Measurements from ENCODE around the gene CWF19L2. TPM values are rescaled to one million over a fixed set of nuclear protein-coding genes. Genes with fewer than 3 reads are reported as not detected.
"Not testable (repeated sequence)": the region's sequence is repeated elsewhere in the genome, so short reads cannot be mapped to it uniquely, and the experiment has no call there.

CWF19L2 gene
- total RNA-seq, 4 donors from 2014 or later, result 11.8 to 18.5 (median 16.4) TPM

- no peak overlapping the region for H3K4me3 ChIP-seq (ENCODE audit: low read depth, poor library complexity, severe bottlenecking)
- 60 to 61% methylated on average over 1 of the region's 1 CpG for WGBS, 2 donors
- no peak for DNase-seq (ENCODE audit: low spot score in 2 of 2)
- TF ChIP-seq CTCF (IDR thresholded peaks at IDR 0.05) (no peak), POLR2A (IDR thresholded peaks at IDR 0.05) (no peak)
- intact Hi-C loops (cut with DNase I; ENCODE audit: low total_unique reads), result no loop called here
Measured at GRCh38 chr11:107472966-107473365, 15.3 kb upstream of the CWF19L2 start.

- 31 to 38% methylated on average over 3 of the region's 3 CpGs for WGBS, 2 donors
- TF ChIP-seq CTCF (IDR thresholded peaks at IDR 0.05) (no peak), POLR2A (IDR thresholded peaks at IDR 0.05) (no peak)
- DNase-seq (ENCODE audit: low spot score in 2 of 2), result no peak
- intact Hi-C loops (cut with DNase I; ENCODE audit: low total_unique reads), result no loop called here
- no peak overlapping the region for H3K4me3 ChIP-seq (ENCODE audit: low read depth, poor library complexity, severe bottlenecking)
Measured at GRCh38 chr11:107468596-107468995, 11.0 kb upstream of the CWF19L2 start.

GRCh38 chr11:107467696-107468095, 10.1 kb upstream of the CWF19L2 start:
- H3K4me3 ChIP-seq (ENCODE audit: low read depth, poor library complexity, severe bottlenecking), result no peak overlapping the region
- no peak for TF ChIP-seq POLR2A (IDR thresholded peaks at IDR 0.05)
- no peak for TF ChIP-seq CTCF (IDR thresholded peaks at IDR 0.05)
- DNase-seq (ENCODE audit: low spot score in 2 of 2), result no peak
- intact Hi-C loops (cut with DNase I; ENCODE audit: low total_unique reads), result no loop called here
- WGBS, 2 donors, result 37 to 38% methylated on average over 1 of the region's 1 CpG

- intact Hi-C loops (cut with DNase I; ENCODE audit: low total_unique reads); H3K4me3 ChIP-seq (ENCODE audit: low read depth, poor library complexity, severe bottlenecking); DNase-seq (ENCODE audit: low spot score in 2 of 2): not testable (repeated sequence)
- WGBS, 2 donors, result 78 to 94% methylated on average over 10 of the region's 10 CpGs
Measured at GRCh38 chr11:107466275-107466866, 8.7 kb upstream of the CWF19L2 start.

- H3K4me3 ChIP-seq (ENCODE audit: low read depth, poor library complexity, severe bottlenecking), result peak overlapping the region; percentile 53
- TF ChIP-seq CTCF (IDR thresholded peaks at IDR 0.05) (no peak), POLR2A (IDR thresholded peaks at IDR 0.05) (no peak)
- 1 to 2% methylated on average over 5 to 6 of the region's 6 CpGs for WGBS, 2 donors
- intact Hi-C loops (cut with DNase I; ENCODE audit: low total_unique reads), result no loop called here
- no peak for DNase-seq (ENCODE audit: low spot score in 2 of 2)
Measured at GRCh38 chr11:107457205-107457557, 444 bp downstream of the CWF19L2 start.

GRCh38 chr11:107453594-107454286, 3.9 kb downstream of the CWF19L2 start:
- no peak for DNase-seq (ENCODE audit: low spot score in 2 of 2)
- no peak overlapping the region for H3K4me3 ChIP-seq (ENCODE audit: low read depth, poor library complexity, severe bottlenecking)
- no peak for TF ChIP-seq POLR2A (IDR thresholded peaks at IDR 0.05)
- TF ChIP-seq CTCF (IDR thresholded peaks at IDR 0.05), result no peak
- intact Hi-C loops (cut with DNase I; ENCODE audit: low total_unique reads), result no loop called here
- 85 to 88% methylated on average over 4 to 5 of the region's 5 CpGs for WGBS, 2 donors
